ENCODE data around the gene HK3.

The HK3 gene

GRCh38 chr5:176881816-176882566 is 17.2 kb downstream of the HK3 start:
- Mint-ChIP-seq H3K27me3 (ENCODE audit: low read depth) (no peaks in the 10 kb centered on the region), H3K4me3 (no peak overlapping the region), H3K27ac (no peak overlapping the region), H3K36me3 (ENCODE audit: low read depth) (no peaks in the 10 kb centered on the region), H3K9me3 (no peaks in the 10 kb centered on the region), H3K4me1 (ENCODE audit: low read depth) (no peaks in the 10 kb centered on the region)
- DNase-seq (ENCODE audit: low spot score): no peak

DNA sequence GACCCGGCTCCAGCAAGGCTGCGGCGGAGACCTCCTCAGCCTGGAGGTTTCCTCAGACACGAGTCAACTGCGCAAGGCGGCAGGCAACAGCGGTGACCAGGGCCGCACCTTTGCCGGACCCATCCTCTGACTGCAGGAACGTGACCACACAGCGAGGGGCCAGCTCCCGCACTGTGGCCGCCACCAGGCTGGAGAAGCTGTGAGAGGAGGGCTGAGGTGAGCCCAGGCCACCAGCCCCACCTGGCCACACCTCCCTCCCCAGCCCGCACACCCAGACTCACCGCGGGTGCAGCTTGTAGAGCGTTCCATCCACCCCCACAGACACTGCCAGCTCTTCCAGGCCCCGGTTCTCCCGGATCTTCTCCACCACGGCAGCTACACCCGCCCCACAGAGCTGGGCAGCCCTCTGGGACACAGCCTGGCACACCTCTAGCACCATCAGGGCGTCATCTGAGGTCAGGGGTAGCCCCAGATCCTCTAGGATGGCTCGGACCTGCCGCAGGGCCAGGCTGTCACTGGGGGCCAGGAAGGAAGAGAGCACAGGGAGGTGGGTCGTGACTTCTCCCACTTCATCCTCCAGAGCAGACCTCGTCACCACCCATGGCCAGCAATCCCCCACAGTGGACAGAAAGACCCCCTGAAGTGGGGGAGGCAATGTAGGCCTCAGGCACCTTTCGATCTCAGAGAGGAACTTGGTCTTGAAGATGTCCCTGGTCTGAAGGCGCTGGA is 18.0 kb downstream of the HK3 start:
- no peaks in the 10 kb centered on the region for H3K4me1 Mint-ChIP-seq (ENCODE audit: low read depth)
- H3K9me3 Mint-ChIP-seq: no peaks in the 10 kb centered on the region
- H3K27ac Mint-ChIP-seq: no peak overlapping the region
- H3K36me3 Mint-ChIP-seq (ENCODE audit: low read depth): no peaks in the 10 kb centered on the region
- H3K27me3 Mint-ChIP-seq (ENCODE audit: low read depth): peaks cover 3% of the 10 kb centered on the region
- DNase-seq (ENCODE audit: low spot score): no peak
- H3K4me3 Mint-ChIP-seq: no peak overlapping the region

GRCh38 chr5:176880366-176881020 is 18.7 kb downstream of the HK3 start:
- Mint-ChIP-seq H3K4me1 (ENCODE audit: low read depth) (no peaks in the 10 kb centered on the region), H3K27ac (no peak overlapping the region), H3K36me3 (ENCODE audit: low read depth) (no peaks in the 10 kb centered on the region), H3K4me3 (no peak overlapping the region), H3K9me3 (no peaks in the 10 kb centered on the region), H3K27me3 (ENCODE audit: low read depth) (peaks cover 9% of the 10 kb centered on the region)
- DNase-seq (ENCODE audit: low spot score): no peak

GRCh38 chr5:176879663-176880361 is 19.3 kb downstream of the HK3 start:
- Mint-ChIP-seq H3K27me3 (ENCODE audit: low read depth) (peaks cover 15% of the 10 kb centered on the region), H3K4me1 (ENCODE audit: low read depth) (no peaks in the 10 kb centered on the region), H3K4me3 (no peak overlapping the region), H3K27ac (no peak overlapping the region), H3K36me3 (ENCODE audit: low read depth) (no peaks in the 10 kb centered on the region), H3K9me3 (no peaks in the 10 kb centered on the region)
- no peak for DNase-seq (ENCODE audit: low spot score)

- H3K27me3 Mint-ChIP-seq (ENCODE audit: low read depth): peaks cover 15% of the 10 kb centered on the region
- no peaks in the 10 kb centered on the region for H3K9me3 Mint-ChIP-seq
- H3K4me1 Mint-ChIP-seq (ENCODE audit: low read depth): no peaks in the 10 kb centered on the region
- H3K36me3 Mint-ChIP-seq (ENCODE audit: low read depth): no peaks in the 10 kb centered on the region
- H3K4me3 Mint-ChIP-seq: no peak overlapping the region
- DNase-seq (ENCODE audit: low spot score): no peak
- no peak overlapping the region for H3K27ac Mint-ChIP-seq
Measured at GRCh38 chr5:176878906-176879662, 20.1 kb downstream of the HK3 start.

- Mint-ChIP-seq H3K27ac (no peak overlapping the region), H3K27me3 (ENCODE audit: low read depth) (peaks cover 15% of the 10 kb centered on the region), H3K4me3 (no peak overlapping the region), H3K36me3 (ENCODE audit: low read depth) (no peaks in the 10 kb centered on the region), H3K4me1 (ENCODE audit: low read depth) (no peaks in the 10 kb centered on the region), H3K9me3 (no peaks in the 10 kb centered on the region)
- DNase-seq (ENCODE audit: low spot score): no peak
Measured at GRCh38 chr5:176878463-176878862, 20.7 kb downstream of the HK3 start.

GRCh38 chr5:176877793-176878331 is 21.3 kb downstream of the HK3 start:
- Mint-ChIP-seq H3K36me3 (ENCODE audit: low read depth) (no peaks in the 10 kb centered on the region), H3K9me3 (peaks cover 5% of the 10 kb centered on the region), H3K4me1 (ENCODE audit: low read depth) (no peaks in the 10 kb centered on the region), H3K27me3 (ENCODE audit: low read depth) (peaks cover 15% of the 10 kb centered on the region), H3K4me3 (no peak overlapping the region), H3K27ac (no peak overlapping the region)
- DNase-seq (ENCODE audit: low spot score): no peak

GRCh38 chr5:176876506-176877431 is 22.4 kb downstream of the HK3 start:
- Mint-ChIP-seq H3K9me3 (peaks cover 5% of the 10 kb centered on the region), H3K36me3 (ENCODE audit: low read depth) (no peaks in the 10 kb centered on the region), H3K27me3 (ENCODE audit: low read depth) (peaks cover 15% of the 10 kb centered on the region), H3K4me1 (ENCODE audit: low read depth) (no peaks in the 10 kb centered on the region), H3K4me3 (no peak overlapping the region), H3K27ac (no peak overlapping the region)
- DNase-seq (ENCODE audit: low spot score): no peak

DNA sequence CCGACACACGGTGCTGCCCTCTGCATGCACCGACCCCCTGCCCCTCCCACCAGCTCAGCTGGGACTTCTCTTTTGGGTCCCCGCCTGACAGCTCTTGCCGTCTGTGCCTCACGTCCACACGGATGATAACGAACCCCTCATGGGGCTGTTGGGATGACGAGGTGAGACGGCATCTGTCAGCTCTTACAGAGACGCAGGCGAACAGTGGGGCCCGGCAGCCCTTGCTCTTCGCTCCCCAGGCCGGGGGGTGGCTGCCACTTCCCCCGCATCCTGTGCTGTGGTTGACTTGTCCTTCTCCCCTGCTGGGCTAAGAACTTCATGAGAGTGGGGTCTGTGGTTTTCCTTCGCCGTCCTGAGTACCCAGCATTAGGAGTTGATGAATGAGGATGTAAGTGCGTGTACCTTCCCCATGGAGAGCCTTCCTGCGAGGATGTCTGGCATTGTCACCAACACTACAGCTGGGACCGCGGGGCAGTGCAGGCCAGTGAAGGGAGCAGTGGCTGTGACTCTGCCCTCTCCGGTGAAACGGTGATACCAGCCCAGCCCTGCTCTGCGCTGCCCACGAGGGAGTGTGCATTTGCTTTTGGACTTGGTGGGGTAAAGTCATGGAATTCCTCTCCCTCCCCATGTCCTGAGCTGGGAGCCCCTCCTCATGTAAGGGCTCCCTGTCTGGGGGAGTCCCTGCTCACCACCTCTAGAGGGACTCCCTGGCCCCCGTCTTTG is 23.2 kb downstream of the HK3 start:
- Mint-ChIP-seq H3K36me3 (ENCODE audit: low read depth) (no peaks in the 10 kb centered on the region), H3K27me3 (ENCODE audit: low read depth) (peaks cover 15% of the 10 kb centered on the region), H3K4me1 (ENCODE audit: low read depth) (no peaks in the 10 kb centered on the region), H3K9me3 (peaks cover 5% of the 10 kb centered on the region), H3K27ac (no peak overlapping the region), H3K4me3 (no peak overlapping the region)
- DNase-seq (ENCODE audit: low spot score): no peak

GRCh38 chr5:176875014-176875550 is 24.1 kb downstream of the HK3 start:
- Mint-ChIP-seq H3K9me3 (peaks cover 8% of the 10 kb centered on the region), H3K27me3 (ENCODE audit: low read depth) (peaks cover 15% of the 10 kb centered on the region), H3K36me3 (ENCODE audit: low read depth) (no peaks in the 10 kb centered on the region), H3K4me1 (ENCODE audit: low read depth) (no peaks in the 10 kb centered on the region), H3K27ac (no peak overlapping the region), H3K4me3 (no peak overlapping the region)
- no peak for DNase-seq (ENCODE audit: low spot score)

DNA sequence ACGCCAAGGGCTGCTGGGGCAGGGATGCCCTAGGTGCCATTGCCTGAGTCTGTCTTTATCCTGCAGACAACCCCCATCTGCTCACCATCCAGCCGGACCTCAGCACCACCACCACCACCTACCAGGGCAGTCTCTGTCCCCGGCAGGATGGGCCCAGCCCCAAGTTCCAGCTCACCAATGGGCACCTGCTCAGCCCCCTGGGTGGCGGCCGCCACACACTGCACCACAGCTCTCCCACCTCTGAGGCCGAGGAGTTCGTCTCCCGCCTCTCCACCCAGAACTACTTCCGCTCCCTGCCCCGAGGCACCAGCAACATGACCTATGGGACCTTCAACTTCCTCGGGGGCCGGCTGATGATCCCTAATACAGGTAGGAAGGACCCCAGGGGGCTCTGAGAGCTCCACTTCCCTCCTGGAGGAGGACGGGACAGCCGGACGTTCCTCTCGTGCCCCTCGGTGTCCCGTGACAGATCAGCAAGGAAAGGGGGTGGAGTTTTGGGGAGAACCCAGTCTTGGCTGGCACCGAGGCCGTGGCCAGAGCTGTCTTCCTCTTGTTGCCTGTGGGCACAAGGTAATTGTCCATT is 24.9 kb downstream of the HK3 start:
- H3K4me1 Mint-ChIP-seq (ENCODE audit: low read depth): no peaks in the 10 kb centered on the region
- no peak overlapping the region for H3K27ac Mint-ChIP-seq
- H3K4me3 Mint-ChIP-seq: no peak overlapping the region
- no peaks in the 10 kb centered on the region for H3K36me3 Mint-ChIP-seq (ENCODE audit: low read depth)
- H3K27me3 Mint-ChIP-seq (ENCODE audit: low read depth): peaks cover 15% of the 10 kb centered on the region
- peaks cover 8% of the 10 kb centered on the region for H3K9me3 Mint-ChIP-seq
- DNase-seq (ENCODE audit: low spot score): no peak
